Measurements from ENCODE around the gene DCAF4.

GRCh38 chr14:72920008-72920407, 6.3 kb upstream of the DCAF4 start:
- TF ChIP-seq REST (IDR thresholded peaks at IDR 0.05; ENCODE audit: insufficient read depth in 1 of 2, low read depth in 2 of 2, low read length in 2 of 2) (no peak), POLR2AphosphoS5 (IDR thresholded peaks at IDR 0.05; ENCODE audit: low read depth, low read length) (no peak), TAF1 (IDR thresholded peaks at IDR 0.05; ENCODE audit: borderline replicate concordance, insufficient read depth, low read length) (no peak), FOXP2 (optimal IDR thresholded peaks at IDR 0.05; ENCODE audit: borderline replicate concordance, extremely low read depth, extremely low read length, insufficient read depth) (no peak)
